Middle frontal gyrus (tissue), 1 donor: Measurements from ENCODE around the gene ZBTB48.
A peak's percentile ranks its signal among the peaks of the same experiment; 100 is the strongest.

Source experiments
- DNase-seq: peaks from one replicate; pipeline ENCODE4 v3.0.0-alpha.2; 2015; ENCODE audit warnings: low spot score; ENCODE audit errors: extremely low spot score

ZBTB48 gene

GRCh38 chr1:6612641-6613360, 33.0 kb downstream of the ZBTB48 start:
- peak; percentile 53 for DNase-seq

- peak; percentile 99 for DNase-seq
Measured at GRCh38 chr1:6613361-6614018, 33.7 kb downstream of the ZBTB48 start, which contains the start of gene PHF13. TSS of gene PHF13 (plus strand) at chr1:6613731. CDS start at chr1:6614067, 336 bp downstream.

GRCh38 chr1:6614019-6614928, 34.5 kb downstream of the ZBTB48 start:
- DNase-seq = no peak

GRCh38 chr1:6614929-6615785, 35.4 kb downstream of the ZBTB48 start:
- no peak for DNase-seq

GRCh38 chr1:6619045-6619444, 39.3 kb downstream of the ZBTB48 start:
- no peak for DNase-seq

GRCh38 chr1:6621429-6622391, 41.9 kb downstream of the ZBTB48 start:
- no peak for DNase-seq

DNA sequence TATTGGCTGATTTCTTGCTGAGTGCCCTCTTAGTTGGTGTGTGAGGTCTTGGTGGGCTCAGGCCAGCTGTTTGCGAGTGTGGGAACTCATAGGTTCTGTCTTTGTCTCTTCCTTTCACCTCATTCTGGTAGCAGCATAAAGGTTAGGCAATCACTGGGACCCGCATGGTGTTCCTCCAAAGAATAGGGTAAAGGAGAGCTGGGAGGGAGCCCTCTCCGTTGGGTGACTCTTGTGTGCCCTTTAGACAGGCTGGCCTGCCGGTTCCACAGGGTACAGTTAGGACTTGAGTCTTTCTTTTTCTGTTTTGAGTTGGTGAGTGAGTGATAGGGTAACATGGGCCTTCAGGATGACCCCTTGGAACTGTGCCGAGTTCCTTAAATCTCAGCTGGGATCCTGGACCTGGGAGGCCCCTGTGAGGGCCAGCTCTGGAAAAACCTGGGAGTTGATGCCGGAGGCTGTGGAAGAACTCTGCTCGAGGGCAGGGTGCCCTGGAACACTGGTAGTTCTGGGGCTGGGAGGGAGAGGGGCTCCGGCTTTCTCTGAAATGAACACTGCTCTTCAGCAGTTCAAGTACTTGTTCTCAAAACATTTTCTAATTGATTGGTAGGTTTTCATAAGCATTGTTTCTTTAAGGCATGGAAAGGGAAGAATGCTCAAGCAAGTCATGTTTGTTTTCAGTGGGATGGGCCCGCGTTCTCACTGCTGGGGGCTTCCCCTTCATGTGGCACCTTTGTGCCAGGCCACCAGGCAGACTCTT, 42.8 kb downstream of the ZBTB48 start:
- no peak for DNase-seq

GRCh38 chr1:6623269-6623965, 43.6 kb downstream of the ZBTB48 start:
- DNase-seq = no peak

DNA sequence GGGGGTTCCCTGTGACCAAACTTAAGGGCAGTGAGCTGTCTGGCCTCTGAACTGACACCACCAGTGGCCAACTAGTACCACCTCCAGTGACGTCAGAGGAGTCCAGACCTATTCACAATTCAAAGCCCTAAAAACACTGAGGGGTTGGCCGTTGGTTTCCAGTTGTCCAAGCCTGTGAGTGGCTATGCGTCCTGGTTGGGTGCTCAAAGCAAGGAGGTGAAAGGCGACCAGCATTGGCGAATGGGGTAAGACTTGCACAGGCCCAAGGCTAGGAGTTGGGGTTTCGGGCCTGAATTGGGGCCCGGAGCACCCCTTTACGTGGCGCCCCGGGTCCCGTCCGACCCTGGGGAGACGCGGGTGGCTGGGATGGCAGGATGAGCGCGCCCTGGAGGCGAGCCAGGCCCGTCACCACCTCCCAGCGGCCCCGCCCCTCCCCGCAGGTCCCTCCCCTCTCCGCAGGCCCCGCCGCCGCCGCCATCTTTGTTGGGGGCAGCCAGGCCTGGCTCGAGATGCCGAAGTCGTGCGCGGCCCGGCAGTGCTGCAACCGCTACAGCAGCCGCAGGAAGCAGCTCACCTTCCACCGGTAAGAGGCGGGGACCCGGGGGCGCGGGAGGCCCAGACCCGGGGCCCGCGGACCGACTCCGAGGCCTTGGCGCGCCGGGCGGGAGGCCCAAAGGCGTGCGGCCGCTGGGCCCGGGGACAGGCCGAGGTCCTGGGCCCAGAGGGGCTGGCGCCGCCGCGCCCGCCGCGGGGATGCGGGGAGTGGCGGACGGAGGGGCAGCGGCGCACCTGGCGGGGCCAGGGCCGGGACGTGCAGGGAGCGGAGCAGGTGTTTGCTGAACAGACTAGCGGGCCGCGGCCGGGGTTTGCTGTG, 45.2 kb downstream of the ZBTB48 start, which contains the start of gene THAP3:
Gene THAP3, plus strand, starts transcription at position 159 of the 874 bp plus-strand sequence. Its CDS starts 351 bp downstream, at position 510.
- DNase-seq = peak; percentile 41

- DNase-seq = no peak
Measured at GRCh38 chr1:6625584-6626149, 45.9 kb downstream of the ZBTB48 start.

DNA sequence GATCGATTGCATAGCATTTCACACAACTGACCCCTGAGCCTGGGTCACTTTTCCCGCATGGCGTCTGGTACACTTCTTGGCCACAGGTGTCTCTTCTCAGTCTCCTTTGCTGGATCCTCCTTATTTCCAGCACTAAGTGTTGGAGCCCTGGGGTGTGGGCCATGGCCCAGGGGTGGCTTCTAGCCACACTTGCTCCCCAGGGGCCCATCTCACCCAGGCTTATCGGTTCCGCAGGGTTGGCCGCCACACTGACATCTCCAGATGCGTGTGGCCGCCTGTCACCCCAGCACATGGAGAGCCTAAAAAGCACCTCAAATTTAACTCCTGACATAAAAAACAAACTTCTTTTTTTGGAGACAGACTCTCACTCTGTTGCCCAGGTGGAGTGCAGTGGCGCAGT, 47.2 kb downstream of the ZBTB48 start:
- DNase-seq = no peak

DNA sequence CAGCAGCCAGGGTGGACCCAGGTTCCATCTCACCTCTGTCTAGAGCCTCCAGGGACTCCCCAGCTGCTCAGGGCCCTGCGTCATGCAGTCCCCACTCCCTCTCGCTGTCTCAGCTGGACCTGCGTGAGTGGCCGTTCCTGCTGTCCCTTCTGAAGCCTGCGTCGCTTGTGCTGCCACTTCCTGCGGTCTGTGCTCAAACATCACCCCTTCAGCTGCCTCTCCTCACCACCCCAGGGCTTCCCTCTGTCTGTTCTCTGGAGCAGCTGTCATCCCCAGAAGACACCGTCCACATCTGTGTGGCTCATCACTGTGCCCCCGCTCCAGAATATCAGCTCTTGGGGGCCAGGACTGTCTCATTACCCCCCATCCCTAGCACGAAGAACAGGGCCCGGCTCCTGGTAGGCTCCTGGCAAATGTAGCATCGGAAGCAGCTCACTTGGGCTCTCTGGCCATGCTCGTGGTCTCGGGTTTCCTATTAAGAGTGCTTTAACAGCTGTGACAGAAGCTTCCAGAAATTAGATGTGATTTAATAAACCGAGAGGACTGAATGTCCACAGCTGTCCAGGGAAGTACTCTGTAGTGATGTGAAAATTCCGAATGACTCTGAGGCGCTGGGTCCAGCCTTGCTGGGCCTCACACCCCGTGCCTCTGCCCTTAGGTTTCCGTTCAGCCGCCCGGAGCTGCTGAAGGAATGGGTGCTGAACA, 48.2 kb downstream of the ZBTB48 start:
- no peak for DNase-seq

DNA sequence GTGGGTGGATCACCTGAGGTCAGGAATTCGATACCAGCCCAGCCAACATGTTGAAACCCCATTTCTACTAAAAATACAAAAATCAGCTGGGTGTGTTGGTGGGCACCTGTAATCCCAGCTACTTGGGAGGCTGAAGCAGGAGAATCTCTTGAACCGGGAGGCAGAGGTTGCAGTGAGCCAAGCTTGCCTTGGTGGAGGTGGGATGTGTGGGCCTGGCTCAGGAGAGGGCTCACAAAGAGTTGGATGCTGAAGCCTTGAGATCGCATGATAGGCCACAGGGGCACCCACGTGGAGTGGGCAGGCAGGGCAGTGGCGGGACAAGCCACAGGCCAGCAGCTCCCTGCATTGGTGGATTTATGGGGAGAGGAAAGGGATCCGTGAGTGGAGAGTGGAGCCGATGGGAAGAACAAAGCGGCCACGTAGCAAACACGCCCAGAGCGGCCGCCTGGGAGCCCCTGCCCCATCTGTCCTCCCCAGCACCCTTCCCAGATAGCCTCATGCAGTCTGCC, 49.2 kb downstream of the ZBTB48 start:
- DNase-seq = no peak

- no peak for DNase-seq
Measured at GRCh38 chr1:6630027-6630426, 50.2 kb downstream of the ZBTB48 start.

- DNase-seq = no peak
Measured at GRCh38 chr1:6631058-6631457, 51.3 kb downstream of the ZBTB48 start.
